PC-9 (cell line): Measurements from ENCODE around the gene KRT14.

Experiments used
- CTCF ChIP-seq: fragments of 200-600 bp; sonication (generic); conservative IDR thresholded peaks from 2 replicates; pipeline ENCODE4 v1.6.1; 2017; ENCODE audit warnings: mixed run types, antibody characterized with exemption, mild to moderate bottlenecking, moderate library complexity
- EZH2 ChIP-seq: fragments of 200-600 bp; sonication (generic); IDR thresholded peaks from 2 replicates; pipeline ENCODE4 v1.8.0; 2017; ENCODE audit warnings: antibody characterized with exemption, low read depth

- no peak for TF ChIP-seq CTCF
- TF ChIP-seq EZH2: no peak
Observed at GRCh38 chr17:41553176-41553575, 33.5 kb downstream of the KRT14 start.
